Activated naive CD8-positive, alpha-beta T cell treated with anti-CD3 and anti-CD28 coated beads, Interleukin-2, amount 10 ng/mL, durations not matched to agents 7 days and 5 days (primary cell): ENCODE measurements around the gene HEPHL1. TPM values are rescaled to one million over a fixed set of nuclear protein-coding genes. Genes with fewer than 3 reads are reported as not detected.

Source experiments
- ATAC-seq: fragments of 150-1000 bp; cut with Tn5 transposase; one replicate; pipeline ENCODE4 v1.10.0; 2021; ENCODE audit warnings: low read depth, moderate library complexity
- POLR2A ChIA-PET: fragments of 350-600 bp; sonication (Branson Sonifier 250); formaldehyde crosslinking; loops from one replicate; lab custom pipeline; 2021; ENCODE audit warnings: antibody characterized with exemption; lab: Charles Lee
- DNase-seq: peaks from one replicate; pipeline ENCODE4 v3.0.0; 2021
- H3K27ac Mint-ChIP-seq: one replicate; pipeline ENCODE4 v1.8.0; 2022; ENCODE audit warnings: mild to moderate bottlenecking, mixed read lengths
- H3K27me3 Mint-ChIP-seq: one replicate; pipeline ENCODE4 v1.8.0; 2022; ENCODE audit warnings: mild to moderate bottlenecking, moderate library complexity, mixed read lengths
- H3K36me3 Mint-ChIP-seq: one replicate; pipeline ENCODE4 v1.8.0; 2021; ENCODE audit warnings: mild to moderate bottlenecking, mixed read lengths
- H3K4me1 Mint-ChIP-seq: one replicate; pipeline ENCODE4 v1.8.0; 2021; ENCODE audit warnings: mixed read lengths
- H3K4me3 Mint-ChIP-seq: one replicate; pipeline ENCODE4 v1.8.0; 2022; ENCODE audit warnings: mild to moderate bottlenecking, moderate library complexity, mixed read lengths
- H3K9me3 Mint-ChIP-seq: one replicate; pipeline ENCODE4 v1.8.0; 2021; ENCODE audit warnings: mixed read lengths
- total RNA-seq, 2 experiments: library from RNA; stranded (reverse); gene quantifications; one replicate each; pipeline ENCODE4 v1.2.3, GENCODE V29; 2021

The HEPHL1 gene
- total RNA-seq, 2 experiments from 2014 or later, result not detected

GRCh38 chr11:94000659-94001058 lies 20.5 kb upstream of the HEPHL1 start:
- ATAC-seq, result no peak
- DNase-seq, result no peak

GRCh38 chr11:94002226-94002625 lies 18.9 kb upstream of the HEPHL1 start:
- H3K4me1 Mint-ChIP-seq, result no peaks in the 10 kb centered on the region
- H3K27ac Mint-ChIP-seq, result no peak overlapping the region
- H3K9me3 Mint-ChIP-seq, result peaks cover 6% of the 10 kb centered on the region
- ATAC-seq (no peak), DNase-seq (no peak)
- POLR2A ChIA-PET, result no interaction called here
- peaks cover 5% of the 10 kb centered on the region for H3K27me3 Mint-ChIP-seq
- no peaks in the 10 kb centered on the region for H3K36me3 Mint-ChIP-seq
- H3K4me3 Mint-ChIP-seq, result no peak overlapping the region

More at GRCh38 chr11:94000659-94001058, 20.5 kb upstream of the HEPHL1 start:
- Mint-ChIP-seq H3K9me3 (peaks cover 5% of the 10 kb centered on the region), H3K27me3 (peaks cover under 1% of the 10 kb centered on the region), H3K36me3 (no peaks in the 10 kb centered on the region), H3K4me1 (no peaks in the 10 kb centered on the region), H3K27ac (no peak overlapping the region), H3K4me3 (no peak overlapping the region)
- POLR2A ChIA-PET, result no interaction called here

- ATAC-seq (no peak), DNase-seq (no peak)
- Mint-ChIP-seq H3K27me3 (peaks cover 7% of the 10 kb centered on the region), H3K4me3 (no peak overlapping the region), H3K27ac (no peak overlapping the region), H3K4me1 (no peaks in the 10 kb centered on the region), H3K9me3 (peaks cover 4% of the 10 kb centered on the region), H3K36me3 (no peaks in the 10 kb centered on the region)
- POLR2A ChIA-PET, result no interaction called here
Observed at GRCh38 chr11:94007426-94007825, 13.7 kb upstream of the HEPHL1 start.

GRCh38 chr11:94007906-94008305 lies 13.2 kb upstream of the HEPHL1 start:
- H3K27me3 Mint-ChIP-seq, result peaks cover 9% of the 10 kb centered on the region
- no peak for ATAC-seq
- POLR2A ChIA-PET, result no interaction called here
- no peak for DNase-seq
- H3K9me3 Mint-ChIP-seq, result peaks cover 4% of the 10 kb centered on the region
- H3K36me3 Mint-ChIP-seq, result no peaks in the 10 kb centered on the region
- no peak overlapping the region for H3K27ac Mint-ChIP-seq
- no peaks in the 10 kb centered on the region for H3K4me1 Mint-ChIP-seq
- H3K4me3 Mint-ChIP-seq, result no peak overlapping the region

- Mint-ChIP-seq H3K27ac (no peak overlapping the region), H3K36me3 (no peaks in the 10 kb centered on the region)
- POLR2A ChIA-PET, result no interaction called here
Observed at GRCh38 chr11:94010136-94010535, 11.0 kb upstream of the HEPHL1 start.

GRCh38 chr11:94011478-94011877 lies 9.7 kb upstream of the HEPHL1 start:
- Mint-ChIP-seq H3K4me1 (no peaks in the 10 kb centered on the region), H3K4me3 (no peak overlapping the region), H3K27ac (no peak overlapping the region), H3K9me3 (peaks cover 2% of the 10 kb centered on the region), H3K27me3 (peaks cover 7% of the 10 kb centered on the region), H3K36me3 (no peaks in the 10 kb centered on the region)
- POLR2A ChIA-PET, result no interaction called here
- DNase-seq, result no peak
- no peak for ATAC-seq

More at GRCh38 chr11:94010136-94010535, 11.0 kb upstream of the HEPHL1 start:
- H3K4me3 Mint-ChIP-seq, result no peak overlapping the region
- ATAC-seq, result no peak
- H3K27me3 Mint-ChIP-seq, result peaks cover 9% of the 10 kb centered on the region
- no peak for DNase-seq
- H3K4me1 Mint-ChIP-seq, result no peaks in the 10 kb centered on the region
- H3K9me3 Mint-ChIP-seq, result peaks cover 4% of the 10 kb centered on the region

GRCh38 chr11:94017446-94017845 lies 3.7 kb upstream of the HEPHL1 start:
- Mint-ChIP-seq H3K9me3 (no peaks in the 10 kb centered on the region), H3K4me3 (no peak overlapping the region), H3K4me1 (no peaks in the 10 kb centered on the region), H3K36me3 (no peaks in the 10 kb centered on the region), H3K27ac (no peak overlapping the region), H3K27me3 (peaks cover 1% of the 10 kb centered on the region)
- POLR2A ChIA-PET, result no interaction called here
- ATAC-seq, result no peak
- DNase-seq, result no peak

GRCh38 chr11:94018721-94019120 lies 2.4 kb upstream of the HEPHL1 start:
- Mint-ChIP-seq H3K9me3 (no peaks in the 10 kb centered on the region), H3K27ac (no peak overlapping the region), H3K4me3 (no peak overlapping the region), H3K4me1 (no peaks in the 10 kb centered on the region), H3K36me3 (no peaks in the 10 kb centered on the region), H3K27me3 (peaks cover 1% of the 10 kb centered on the region)
- POLR2A ChIA-PET, result no interaction called here
- no peak for DNase-seq
- ATAC-seq, result no peak

- POLR2A ChIA-PET, result no interaction called here
- Mint-ChIP-seq H3K9me3 (no peaks in the 10 kb centered on the region), H3K36me3 (no peaks in the 10 kb centered on the region)
Observed at GRCh38 chr11:94023856-94024255, 2.7 kb downstream of the HEPHL1 start.

GRCh38 chr11:94024547-94024946 lies 3.4 kb downstream of the HEPHL1 start:
- no peak overlapping the region for H3K27ac Mint-ChIP-seq
- POLR2A ChIA-PET, result no interaction called here

More at GRCh38 chr11:94023856-94024255, 2.7 kb downstream of the HEPHL1 start:
- H3K27ac Mint-ChIP-seq, result no peak overlapping the region
- no peak for DNase-seq
- H3K4me3 Mint-ChIP-seq, result no peak overlapping the region
- no peaks in the 10 kb centered on the region for H3K4me1 Mint-ChIP-seq
- ATAC-seq, result no peak
- peaks cover 1% of the 10 kb centered on the region for H3K27me3 Mint-ChIP-seq

GRCh38 chr11:94025690-94026394 lies 4.7 kb downstream of the HEPHL1 start:
- no peak overlapping the region for H3K4me3 Mint-ChIP-seq
- H3K36me3 Mint-ChIP-seq, result no peaks in the 10 kb centered on the region
- no peaks in the 10 kb centered on the region for H3K9me3 Mint-ChIP-seq
- ATAC-seq (no peak), DNase-seq (no peak)
- POLR2A ChIA-PET, result no interaction called here
- H3K27ac Mint-ChIP-seq, result no peak overlapping the region
- H3K27me3 Mint-ChIP-seq, result peaks cover 1% of the 10 kb centered on the region
- no peaks in the 10 kb centered on the region for H3K4me1 Mint-ChIP-seq

More at GRCh38 chr11:94024547-94024946, 3.4 kb downstream of the HEPHL1 start:
- ATAC-seq (no peak), DNase-seq (no peak)
- Mint-ChIP-seq H3K36me3 (no peaks in the 10 kb centered on the region), H3K4me3 (no peak overlapping the region), H3K4me1 (no peaks in the 10 kb centered on the region), H3K9me3 (no peaks in the 10 kb centered on the region), H3K27me3 (peaks cover 1% of the 10 kb centered on the region)

GRCh38 chr11:94027210-94027609 lies 6.1 kb downstream of the HEPHL1 start:
- Mint-ChIP-seq H3K4me3 (no peak overlapping the region), H3K4me1 (no peaks in the 10 kb centered on the region), H3K9me3 (no peaks in the 10 kb centered on the region), H3K27me3 (peaks cover 1% of the 10 kb centered on the region), H3K36me3 (no peaks in the 10 kb centered on the region), H3K27ac (no peak overlapping the region)
- POLR2A ChIA-PET, result no interaction called here
- ATAC-seq (no peak), DNase-seq (no peak)

- no peak for DNase-seq
- Mint-ChIP-seq H3K9me3 (no peaks in the 10 kb centered on the region), H3K27me3 (no peaks in the 10 kb centered on the region), H3K27ac (no peak overlapping the region), H3K4me1 (no peaks in the 10 kb centered on the region), H3K4me3 (no peak overlapping the region), H3K36me3 (no peaks in the 10 kb centered on the region)
- no peak for ATAC-seq
- POLR2A ChIA-PET, result no interaction called here
Observed at GRCh38 chr11:94028436-94028835, 7.3 kb downstream of the HEPHL1 start.

GRCh38 chr11:94030059-94030458 lies 8.9 kb downstream of the HEPHL1 start:
- H3K27me3 Mint-ChIP-seq, result no peaks in the 10 kb centered on the region
- no peak overlapping the region for H3K27ac Mint-ChIP-seq
- no peak overlapping the region for H3K4me3 Mint-ChIP-seq
- H3K9me3 Mint-ChIP-seq, result no peaks in the 10 kb centered on the region
- no peak for ATAC-seq
- no peaks in the 10 kb centered on the region for H3K36me3 Mint-ChIP-seq
- DNase-seq, result no peak
- POLR2A ChIA-PET, result no interaction called here
- H3K4me1 Mint-ChIP-seq, result no peaks in the 10 kb centered on the region
